SJSA1 (cell line): Measurements from ENCODE around the gene SRR. TPM values are rescaled to one million over a fixed set of nuclear protein-coding genes. Genes with fewer than 3 reads are reported as not detected.

ENCODE experiments used
- DNase-seq, 2 experiments: peaks; one replicate each; pipeline ENCODE4 v3.0.0-alpha.2; 2015 to 2020; ENCODE audit warnings: low spot score in 2 of 2, low read depth in 1 of 2
- H3K27ac ChIP-seq: fragments of 250-450 bp; sonication (Bioruptor Pico); 2 replicates; pipeline ENCODE4 v1.5.1; 2020; ENCODE audit warnings: mild to moderate bottlenecking, moderate library complexity
- H3K27me3 ChIP-seq: fragments of 250-450 bp; sonication (Bioruptor Pico); replicated peaks from 2 replicates; pipeline ENCODE4 v1.5.1; 2020; ENCODE audit warnings: mild to moderate bottlenecking, moderate library complexity
- H3K36me3 ChIP-seq: fragments of 250-450 bp; sonication (Bioruptor Pico); 2 replicates; pipeline ENCODE4 v1.5.1; 2020; ENCODE audit warnings: mild to moderate bottlenecking
- H3K4me1 ChIP-seq: fragments of 250-450 bp; sonication (Bioruptor Pico); replicated peaks from 2 replicates; pipeline ENCODE4 v1.6.1; 2021; ENCODE audit warnings: mild to moderate bottlenecking
- H3K4me3 ChIP-seq: fragments of 250-450 bp; sonication (Bioruptor Pico); 2 replicates; pipeline ENCODE4 v1.5.1; 2020; ENCODE audit warnings: mild to moderate bottlenecking
- H3K9me3 ChIP-seq: fragments of 250-450 bp; sonication (Bioruptor Pico); replicated peaks from 2 replicates; pipeline ENCODE4 v1.5.1; 2020; ENCODE audit warnings: mild to moderate bottlenecking
- total RNA-seq: library from RNA; depleted of rRNA; stranded (reverse); fragments of >200 nt; shearing (Covaris generic); gene quantifications from 2 replicates; pipeline ENCODE4 v1.2.3, GENCODE V29; 2014

Gene SRR
- total RNA-seq, 1 experiment from 2014 or later: 32.3 TPM

GRCh38 chr17:2274414-2274813, 29.3 kb upstream of the SRR start:
- no peak for DNase-seq
- peaks cover 25% of the 10 kb centered on the region for H3K36me3 ChIP-seq
- H3K4me1 ChIP-seq: no peaks in the 10 kb centered on the region
- no peak overlapping the region for H3K4me3 ChIP-seq
- no peaks in the 10 kb centered on the region for H3K9me3 ChIP-seq
- H3K27ac ChIP-seq: no peak overlapping the region
- no peaks in the 10 kb centered on the region for H3K27me3 ChIP-seq

GRCh38 chr17:2275722-2276121, 28.0 kb upstream of the SRR start:
- Histone ChIP-seq H3K4me1 (no peaks in the 10 kb centered on the region), H3K36me3 (peaks cover 29% of the 10 kb centered on the region), H3K4me3 (no peak overlapping the region), H3K27me3 (no peaks in the 10 kb centered on the region), H3K27ac (no peak overlapping the region), H3K9me3 (no peaks in the 10 kb centered on the region)
- no peak for DNase-seq

DNA sequence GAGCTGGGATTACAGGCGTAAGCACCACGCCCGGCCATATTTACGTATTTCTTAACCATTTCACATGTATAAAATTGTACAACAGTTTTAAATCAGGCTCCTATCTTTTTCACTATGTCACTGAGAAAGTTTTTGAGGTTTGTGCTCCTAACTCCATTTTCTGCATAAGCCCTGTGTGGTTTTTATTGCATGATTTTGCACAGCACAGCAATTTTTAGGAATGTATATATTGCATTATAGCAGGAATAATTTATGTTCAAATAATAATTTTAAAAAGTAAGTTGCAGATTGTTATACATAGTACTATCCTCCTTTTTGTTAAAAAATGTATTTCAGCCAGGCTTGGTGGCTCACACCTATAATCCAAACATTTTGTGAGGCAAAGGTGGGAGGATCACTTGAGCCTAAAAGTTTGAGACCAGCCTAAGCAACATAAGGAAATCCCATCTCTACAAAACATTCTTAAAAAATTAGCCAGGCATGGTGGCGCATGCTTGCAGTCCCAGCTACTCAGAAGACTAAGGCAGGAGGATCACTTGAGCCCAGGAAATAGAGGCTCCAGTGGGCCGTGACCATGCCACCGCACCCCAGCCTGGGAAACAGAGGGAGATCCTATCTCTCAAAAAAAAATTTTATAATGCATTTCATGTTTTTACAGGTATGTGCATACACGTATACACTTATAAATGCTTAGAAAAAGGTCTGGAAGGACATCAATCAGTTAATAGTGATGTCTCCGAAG, 26.1 kb upstream of the SRR start:
- H3K4me3 ChIP-seq: no peak overlapping the region

DNA sequence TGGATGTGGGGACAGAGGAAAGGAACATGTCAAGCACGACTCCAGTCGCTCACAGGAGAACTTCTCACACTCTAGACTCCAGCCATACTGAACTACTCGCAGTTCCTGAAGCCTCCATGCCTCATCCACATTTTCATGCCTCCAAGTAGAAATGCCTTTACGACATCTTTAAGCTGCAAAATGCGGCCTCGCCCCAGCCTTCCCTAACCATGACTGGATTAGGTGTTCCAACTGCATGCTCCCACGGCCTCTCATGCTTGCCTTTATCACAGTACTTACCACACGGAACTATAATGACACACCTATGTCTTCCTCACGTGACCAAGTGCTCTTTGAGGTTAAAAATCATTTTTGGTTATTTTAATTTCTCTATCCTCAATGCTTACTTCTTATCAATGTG, 24.0 kb upstream of the SRR start:
- H3K27me3 ChIP-seq: no peaks in the 10 kb centered on the region
- H3K9me3 ChIP-seq: no peaks in the 10 kb centered on the region
- H3K36me3 ChIP-seq: peaks cover 62% of the 10 kb centered on the region
- H3K27ac ChIP-seq: no peak overlapping the region
- no peak overlapping the region for H3K4me3 ChIP-seq
- DNase-seq: no peak
- H3K4me1 ChIP-seq: no peaks in the 10 kb centered on the region

More for the DNA sequence above, 26.1 kb upstream of the SRR start:
- H3K9me3 ChIP-seq: no peaks in the 10 kb centered on the region
- no peak for DNase-seq
- no peaks in the 10 kb centered on the region for H3K4me1 ChIP-seq
- H3K36me3 ChIP-seq: peaks cover 44% of the 10 kb centered on the region
- no peak overlapping the region for H3K27ac ChIP-seq
- H3K27me3 ChIP-seq: no peaks in the 10 kb centered on the region

DNA sequence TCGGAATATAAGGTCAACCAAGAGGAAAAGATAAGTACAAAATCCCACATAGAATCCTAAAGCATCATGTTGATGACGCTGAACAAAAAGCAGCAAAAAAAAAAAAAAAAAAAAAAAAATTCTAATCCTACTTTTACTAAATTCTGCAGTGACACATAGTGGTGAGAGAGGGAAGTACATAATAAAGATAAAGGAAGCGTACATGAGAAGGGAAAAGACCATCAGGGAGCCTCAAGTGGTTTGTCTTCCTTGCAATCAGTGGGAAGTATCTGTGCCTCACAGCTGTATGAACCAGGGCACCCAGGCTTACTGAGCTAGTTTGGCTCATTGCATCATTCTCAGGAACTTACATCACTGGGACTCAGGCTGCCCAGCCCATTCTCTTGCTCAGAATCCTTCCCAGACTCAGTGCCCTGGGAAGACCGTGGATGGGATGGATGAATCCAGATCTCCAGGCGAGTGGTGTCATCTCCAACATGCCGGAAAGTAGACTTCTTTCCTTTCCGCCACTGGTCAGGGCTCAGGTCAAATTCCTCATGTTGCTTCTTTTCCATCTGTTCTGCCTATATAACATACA, 21.4 kb upstream of the SRR start:
- H3K36me3 ChIP-seq: peaks cover 70% of the 10 kb centered on the region
- H3K4me3 ChIP-seq: no peak overlapping the region
- no peaks in the 10 kb centered on the region for H3K9me3 ChIP-seq
- no peaks in the 10 kb centered on the region for H3K27me3 ChIP-seq
- H3K27ac ChIP-seq: no peak overlapping the region
- DNase-seq: peak in 1 of 2 experiments; percentile 71
- H3K4me1 ChIP-seq: no peaks in the 10 kb centered on the region

DNA sequence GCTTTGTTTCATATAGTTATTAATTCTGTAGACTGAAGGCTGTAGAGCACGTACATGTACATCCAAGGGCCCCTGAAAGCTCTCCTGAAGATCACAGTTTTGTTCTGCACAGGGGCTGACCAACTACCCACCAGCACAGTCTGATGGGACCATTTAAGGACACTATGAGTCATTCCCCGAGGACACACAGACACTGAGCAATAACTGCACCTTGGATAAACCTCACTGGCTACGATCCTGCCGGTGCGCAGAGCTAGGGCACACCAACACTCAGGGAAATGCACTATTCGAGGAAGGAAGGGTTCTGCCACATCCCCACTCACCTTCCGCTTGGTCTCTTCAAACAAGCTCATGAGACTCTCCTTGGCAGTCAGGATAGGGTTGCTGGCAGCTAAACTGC, 20.4 kb upstream of the SRR start:
- Histone ChIP-seq H3K4me3 (no peak overlapping the region), H3K27ac (no peak overlapping the region), H3K9me3 (no peaks in the 10 kb centered on the region), H3K36me3 (peaks cover 75% of the 10 kb centered on the region), H3K27me3 (no peaks in the 10 kb centered on the region), H3K4me1 (no peaks in the 10 kb centered on the region)
- no peak for DNase-seq

DNA sequence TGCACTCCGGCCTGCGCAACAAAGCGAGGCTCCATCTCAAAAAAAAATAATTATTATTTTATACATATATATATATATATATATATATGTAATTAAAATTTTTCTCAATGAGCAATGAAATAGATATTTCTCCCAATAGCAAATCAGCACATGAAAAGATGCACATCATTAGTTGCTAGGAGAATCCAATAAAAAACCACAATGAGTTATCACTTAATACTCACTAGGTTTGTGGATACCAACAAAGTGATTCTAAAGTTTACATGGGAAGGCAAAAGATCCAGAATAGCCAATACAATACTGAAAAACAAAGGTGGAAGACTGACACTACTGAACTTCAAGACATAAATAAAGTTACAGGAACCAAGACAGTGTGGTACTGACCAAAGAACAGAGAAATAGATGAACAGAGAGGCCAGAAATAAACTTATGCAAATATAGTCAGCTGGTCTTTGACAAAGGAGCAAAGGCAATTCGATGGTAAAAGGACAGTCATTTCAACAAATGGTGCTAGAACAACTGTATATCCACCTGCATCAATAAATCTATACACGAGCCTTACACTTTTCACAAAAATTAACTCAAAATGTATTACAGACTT, 13.8 kb upstream of the SRR start:
- Histone ChIP-seq H3K4me1 (no peaks in the 10 kb centered on the region; the same call in 1 of the 2 replicates), H3K27me3 (no peaks in the 10 kb centered on the region), H3K4me3 (no peak overlapping the region), H3K27ac (no peak overlapping the region), H3K36me3 (peaks cover 62% of the 10 kb centered on the region), H3K9me3 (no peaks in the 10 kb centered on the region)
- DNase-seq: no peak

DNA sequence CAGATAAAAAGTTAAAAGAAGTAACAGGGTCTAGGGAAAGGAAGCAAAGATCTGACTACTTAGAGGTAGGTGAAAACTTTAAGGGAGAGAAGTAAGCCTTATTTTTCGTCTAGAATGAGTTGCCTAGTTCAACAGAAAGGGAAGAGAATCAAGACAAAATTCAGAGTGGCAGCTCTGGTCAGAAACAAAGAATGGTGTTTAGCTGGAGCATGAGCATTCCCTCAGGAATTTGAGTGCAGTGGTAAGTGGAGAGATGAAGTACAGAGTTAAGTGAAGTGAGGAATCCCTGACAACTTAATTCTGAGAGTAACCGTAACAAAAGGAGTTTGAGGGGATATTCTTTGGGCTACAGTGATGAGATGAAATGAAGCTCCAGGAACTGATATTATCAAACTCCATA, 11.7 kb upstream of the SRR start:
- Histone ChIP-seq H3K27me3 (no peaks in the 10 kb centered on the region), H3K27ac (no peak overlapping the region), H3K4me3 (no peak overlapping the region), H3K9me3 (no peaks in the 10 kb centered on the region), H3K36me3 (peaks cover 72% of the 10 kb centered on the region), H3K4me1 (no peaks in the 10 kb centered on the region; the same call in 1 of the 2 replicates)
- no peak for DNase-seq

- H3K27me3 ChIP-seq: no peaks in the 10 kb centered on the region
- no peaks in the 10 kb centered on the region for H3K9me3 ChIP-seq
- no peaks in the 10 kb centered on the region; the same call in 1 of the 2 replicates for H3K4me1 ChIP-seq
- H3K27ac ChIP-seq: no peak overlapping the region
- DNase-seq: no peak
- H3K4me3 ChIP-seq: no peak overlapping the region
- peaks cover 79% of the 10 kb centered on the region for H3K36me3 ChIP-seq
Observed at GRCh38 chr17:2295575-2295974, 8.2 kb upstream of the SRR start.

DNA sequence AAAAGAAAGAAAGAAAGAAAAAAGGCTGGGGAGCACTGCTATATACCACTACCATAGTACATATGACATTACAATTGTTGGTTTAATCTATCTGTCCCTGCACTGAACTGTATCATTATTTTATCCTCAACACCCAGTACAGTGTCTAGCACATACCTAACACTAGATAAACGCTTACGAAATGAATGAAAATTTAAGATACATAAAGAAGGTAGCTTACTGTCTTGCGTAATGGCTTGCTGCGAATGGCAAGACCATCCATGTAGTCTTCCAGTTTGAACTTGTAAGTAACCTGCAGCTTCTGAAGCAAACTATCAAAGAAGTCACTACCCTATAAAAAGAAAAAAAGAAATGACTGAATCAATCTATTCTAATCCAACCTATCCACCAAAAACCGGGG, 6.7 kb upstream of the SRR start:
- Histone ChIP-seq H3K9me3 (no peaks in the 10 kb centered on the region), H3K27me3 (no peaks in the 10 kb centered on the region), H3K36me3 (peaks cover 75% of the 10 kb centered on the region), H3K4me3 (no peak overlapping the region), H3K27ac (no peak overlapping the region), H3K4me1 (no peaks in the 10 kb centered on the region; the same call in 1 of the 2 replicates)
- no peak for DNase-seq

GRCh38 chr17:2299136-2299535, 4.6 kb upstream of the SRR start:
- no peak for DNase-seq

GRCh38 chr17:2299756-2300155, 4.0 kb upstream of the SRR start:
- no peak for DNase-seq
- no peaks in the 10 kb centered on the region for H3K27me3 ChIP-seq
- H3K9me3 ChIP-seq: no peaks in the 10 kb centered on the region
- H3K27ac ChIP-seq: no peak overlapping the region
- H3K4me3 ChIP-seq: no peak overlapping the region
- peaks cover 6% of the 10 kb centered on the region for H3K4me1 ChIP-seq
- H3K36me3 ChIP-seq: peaks cover 50% of the 10 kb centered on the region

More at GRCh38 chr17:2299136-2299535, 4.6 kb upstream of the SRR start:
- H3K27me3 ChIP-seq: no peaks in the 10 kb centered on the region
- H3K4me3 ChIP-seq: no peak overlapping the region
- peaks cover 56% of the 10 kb centered on the region for H3K36me3 ChIP-seq
- H3K4me1 ChIP-seq: peaks cover 6% of the 10 kb centered on the region
- no peaks in the 10 kb centered on the region for H3K9me3 ChIP-seq
- H3K27ac ChIP-seq: no peak overlapping the region

DNA sequence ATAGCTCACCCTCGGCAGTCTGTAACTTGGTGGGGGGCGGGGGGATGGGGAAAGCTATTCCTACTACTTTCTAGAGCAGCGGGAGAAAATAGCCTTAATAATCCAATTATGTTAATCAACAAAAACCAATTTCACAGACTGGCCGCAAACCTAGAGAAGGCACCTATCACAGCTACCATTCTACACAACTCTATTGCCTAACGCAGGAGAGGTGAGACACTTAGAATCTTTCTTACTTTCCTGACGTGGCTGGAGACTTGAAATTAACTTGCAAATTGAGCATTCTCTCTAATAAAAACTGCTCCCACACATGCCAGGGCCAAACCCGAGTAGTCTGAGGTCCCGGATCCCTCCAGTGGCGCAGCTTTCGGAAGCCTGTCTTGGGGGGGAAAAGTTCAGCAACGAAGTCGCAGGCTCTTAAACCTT, 959 bp upstream of the SRR start:
- Histone ChIP-seq H3K27me3 (no peaks in the 10 kb centered on the region), H3K4me1 (peaks cover 6% of the 10 kb centered on the region)
- peak in 1 of 2 experiments; percentile 3 for DNase-seq

GRCh38 chr17:2304931-2305330, 1.2 kb downstream of the SRR start:
- no peak for DNase-seq
- Histone ChIP-seq H3K27ac (no peak overlapping the region), H3K4me3 (no peak overlapping the region), H3K36me3 (peaks cover 16% of the 10 kb centered on the region), H3K4me1 (peaks cover 6% of the 10 kb centered on the region), H3K9me3 (no peaks in the 10 kb centered on the region), H3K27me3 (no peaks in the 10 kb centered on the region)

More for the DNA sequence above, 959 bp upstream of the SRR start:
- Histone ChIP-seq H3K27ac (peak overlapping the region; percentile 51; the same call in 1 of the 2 replicates), H3K4me3 (peak overlapping the region; percentile 82), H3K36me3 (peaks cover 30% of the 10 kb centered on the region), H3K9me3 (no peaks in the 10 kb centered on the region)
